Vagina (tissue), 2 donors: Measurements from ENCODE around the gene TLCD3B.

Experiments used
- POLR2A ChIP-seq, 2 donors: fragments of 450-650 bp; IDR thresholded peaks; one replicate each; pipeline ENCODE4 v1.6.1; 2017; ENCODE audit warnings: antibody characterized with exemption in 2 of 2, mild to moderate bottlenecking in 2 of 2, moderate library complexity in 2 of 2
- TF ChIP-seq, protein P1 (sequence below), 3 experiments: fragments of 450-650 bp in 2 of 3; fragments of 200-600 bp in 1 of 3; sonication (generic) in 1 of 3; IDR thresholded peaks; one replicate each; pipeline ENCODE4 v1.5.1; 2017 to 2019; ENCODE audit warnings: antibody characterized with exemption in 3 of 3, mild to moderate bottlenecking in 2 of 3, moderate library complexity in 2 of 3

DNA sequence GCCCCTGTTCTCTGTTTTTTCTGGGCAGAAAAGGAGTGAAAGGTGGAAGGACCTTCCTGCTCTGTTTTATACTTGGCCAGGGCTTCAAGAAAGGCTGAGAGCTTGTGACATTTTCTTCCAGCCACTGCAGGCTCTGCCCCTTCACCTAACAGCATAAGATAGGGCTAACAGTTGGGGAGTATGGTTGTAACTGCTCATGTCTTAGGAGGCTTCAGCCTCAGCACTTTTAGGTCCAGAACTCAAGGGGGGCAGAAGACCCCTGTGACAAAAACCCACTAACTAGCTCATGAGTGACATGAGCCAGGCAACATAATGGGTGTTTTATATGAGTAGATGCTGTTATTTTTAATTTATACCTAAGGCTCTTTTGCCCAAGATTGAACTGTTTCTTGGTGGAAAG, 39.4 kb upstream of the TLCD3B start:
- no peak for TF ChIP-seq POLR2A (IDR thresholded peaks at IDR 0.05)
- TF ChIP-seq, protein P1, sequence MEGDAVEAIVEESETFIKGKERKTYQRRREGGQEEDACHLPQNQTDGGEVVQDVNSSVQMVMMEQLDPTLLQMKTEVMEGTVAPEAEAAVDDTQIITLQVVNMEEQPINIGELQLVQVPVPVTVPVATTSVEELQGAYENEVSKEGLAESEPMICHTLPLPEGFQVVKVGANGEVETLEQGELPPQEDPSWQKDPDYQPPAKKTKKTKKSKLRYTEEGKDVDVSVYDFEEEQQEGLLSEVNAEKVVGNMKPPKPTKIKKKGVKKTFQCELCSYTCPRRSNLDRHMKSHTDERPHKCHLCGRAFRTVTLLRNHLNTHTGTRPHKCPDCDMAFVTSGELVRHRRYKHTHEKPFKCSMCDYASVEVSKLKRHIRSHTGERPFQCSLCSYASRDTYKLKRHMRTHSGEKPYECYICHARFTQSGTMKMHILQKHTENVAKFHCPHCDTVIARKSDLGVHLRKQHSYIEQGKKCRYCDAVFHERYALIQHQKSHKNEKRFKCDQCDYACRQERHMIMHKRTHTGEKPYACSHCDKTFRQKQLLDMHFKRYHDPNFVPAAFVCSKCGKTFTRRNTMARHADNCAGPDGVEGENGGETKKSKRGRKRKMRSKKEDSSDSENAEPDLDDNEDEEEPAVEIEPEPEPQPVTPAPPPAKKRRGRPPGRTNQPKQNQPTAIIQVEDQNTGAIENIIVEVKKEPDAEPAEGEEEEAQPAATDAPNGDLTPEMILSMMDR (IDR thresholded peaks at IDR 0.05), result no peak
